ENCODE measurements around the gene BRCA1. TPM values are rescaled to one million over a fixed set of nuclear protein-coding genes. Genes with fewer than 3 reads are reported as not detected.

BRCA1 gene
- total RNA-seq, 1 donor from 2014 or later = 11.3 TPM

- Mint-ChIP-seq H3K4me3 (ENCODE audit: unreplicated experiment) (peak within 1 kb of the TSS; percentile 98), H3K36me3 (ENCODE audit: unreplicated experiment) (no peaks in the 10 kb centered on the region), H3K27ac (ENCODE audit: unreplicated experiment) (peak within 1 kb of the TSS; percentile 98), H3K27me3 (ENCODE audit: unreplicated experiment) (peaks cover 9% of the 10 kb centered on the region), H3K9me3 (ENCODE audit: unreplicated experiment) (peaks cover 8% of the 10 kb centered on the region), H3K4me1 (ENCODE audit: low read depth, unreplicated experiment) (peaks cover 34% of the 10 kb centered on the region)
- TF ChIP-seq, protein P1, sequence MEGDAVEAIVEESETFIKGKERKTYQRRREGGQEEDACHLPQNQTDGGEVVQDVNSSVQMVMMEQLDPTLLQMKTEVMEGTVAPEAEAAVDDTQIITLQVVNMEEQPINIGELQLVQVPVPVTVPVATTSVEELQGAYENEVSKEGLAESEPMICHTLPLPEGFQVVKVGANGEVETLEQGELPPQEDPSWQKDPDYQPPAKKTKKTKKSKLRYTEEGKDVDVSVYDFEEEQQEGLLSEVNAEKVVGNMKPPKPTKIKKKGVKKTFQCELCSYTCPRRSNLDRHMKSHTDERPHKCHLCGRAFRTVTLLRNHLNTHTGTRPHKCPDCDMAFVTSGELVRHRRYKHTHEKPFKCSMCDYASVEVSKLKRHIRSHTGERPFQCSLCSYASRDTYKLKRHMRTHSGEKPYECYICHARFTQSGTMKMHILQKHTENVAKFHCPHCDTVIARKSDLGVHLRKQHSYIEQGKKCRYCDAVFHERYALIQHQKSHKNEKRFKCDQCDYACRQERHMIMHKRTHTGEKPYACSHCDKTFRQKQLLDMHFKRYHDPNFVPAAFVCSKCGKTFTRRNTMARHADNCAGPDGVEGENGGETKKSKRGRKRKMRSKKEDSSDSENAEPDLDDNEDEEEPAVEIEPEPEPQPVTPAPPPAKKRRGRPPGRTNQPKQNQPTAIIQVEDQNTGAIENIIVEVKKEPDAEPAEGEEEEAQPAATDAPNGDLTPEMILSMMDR (IDR thresholded peaks at IDR 0.05; ENCODE audit: partially characterized antibody, unreplicated experiment) = peak; percentile 54
- peak; percentile 89 for DNase-seq
These were observed 100.5 kb downstream of the BRCA1 start, which contains the start of gene RND2 for GRCh38 chr17:43024407-43025289. Gene RND2 (plus strand): TSS chr17:43025231. CDS start chr17:43025348, 117 bp downstream.

DNA sequence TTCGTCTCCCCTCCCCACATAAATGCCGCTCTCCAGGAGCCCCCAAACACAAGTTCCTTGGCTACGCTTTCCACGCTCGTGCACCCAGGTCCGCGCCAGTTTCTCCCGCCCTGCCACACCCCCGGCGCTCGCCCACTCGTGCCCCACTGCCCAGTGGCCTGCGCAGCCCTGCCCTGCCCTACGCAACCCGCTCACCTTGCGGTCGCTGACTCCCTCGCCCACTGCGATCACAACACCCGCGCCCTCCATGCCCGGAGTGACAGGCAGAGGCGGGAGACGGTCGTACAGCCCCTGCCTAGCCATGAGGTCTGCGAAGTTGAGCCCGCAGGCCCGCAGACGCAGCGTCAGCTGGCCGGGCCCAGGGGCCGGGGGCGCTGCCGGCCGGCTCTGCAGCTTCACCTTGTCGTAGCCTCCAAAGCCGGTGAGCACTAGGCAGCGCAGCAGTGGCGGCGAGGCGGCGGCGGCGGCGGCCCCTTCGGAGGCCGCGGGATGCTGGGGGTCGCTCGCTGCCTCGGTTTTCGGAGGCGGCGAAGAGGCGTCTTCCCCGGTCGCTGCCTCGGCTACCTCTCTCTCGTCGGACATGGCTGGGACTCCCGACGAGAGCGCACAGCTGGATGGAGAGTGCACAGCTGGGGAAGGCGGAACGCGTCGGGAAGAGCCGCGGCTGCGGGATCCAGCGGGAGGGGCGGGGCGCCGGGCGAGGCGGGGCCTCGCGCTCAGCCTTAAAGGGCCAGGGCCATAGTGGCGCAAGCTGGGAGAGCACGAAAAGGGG lies 103.2 kb downstream of the BRCA1 start, which contains the start of gene VAT1:
Gene VAT1, minus strand, starts transcription at position 645 of the 772 bp plus-strand sequence. Its CDS starts 63 bp downstream, at position 582.
- H3K9me3 Mint-ChIP-seq (ENCODE audit: unreplicated experiment) = peaks cover 5% of the 10 kb centered on the region
- peak within 1 kb of the TSS; percentile 95 for H3K27ac Mint-ChIP-seq (ENCODE audit: unreplicated experiment)
- TF ChIP-seq, protein P1 (IDR thresholded peaks at IDR 0.05; ENCODE audit: partially characterized antibody, unreplicated experiment) = no peak
- peaks cover 26% of the 10 kb centered on the region for H3K4me1 Mint-ChIP-seq (ENCODE audit: low read depth, unreplicated experiment)
- H3K4me3 Mint-ChIP-seq (ENCODE audit: unreplicated experiment) = peak within 1 kb of the TSS; percentile 95
- DNase-seq = peak; percentile 89
- no peaks in the 10 kb centered on the region for H3K36me3 Mint-ChIP-seq (ENCODE audit: unreplicated experiment)
- H3K27me3 Mint-ChIP-seq (ENCODE audit: unreplicated experiment) = peaks cover 16% of the 10 kb centered on the region

DNA sequence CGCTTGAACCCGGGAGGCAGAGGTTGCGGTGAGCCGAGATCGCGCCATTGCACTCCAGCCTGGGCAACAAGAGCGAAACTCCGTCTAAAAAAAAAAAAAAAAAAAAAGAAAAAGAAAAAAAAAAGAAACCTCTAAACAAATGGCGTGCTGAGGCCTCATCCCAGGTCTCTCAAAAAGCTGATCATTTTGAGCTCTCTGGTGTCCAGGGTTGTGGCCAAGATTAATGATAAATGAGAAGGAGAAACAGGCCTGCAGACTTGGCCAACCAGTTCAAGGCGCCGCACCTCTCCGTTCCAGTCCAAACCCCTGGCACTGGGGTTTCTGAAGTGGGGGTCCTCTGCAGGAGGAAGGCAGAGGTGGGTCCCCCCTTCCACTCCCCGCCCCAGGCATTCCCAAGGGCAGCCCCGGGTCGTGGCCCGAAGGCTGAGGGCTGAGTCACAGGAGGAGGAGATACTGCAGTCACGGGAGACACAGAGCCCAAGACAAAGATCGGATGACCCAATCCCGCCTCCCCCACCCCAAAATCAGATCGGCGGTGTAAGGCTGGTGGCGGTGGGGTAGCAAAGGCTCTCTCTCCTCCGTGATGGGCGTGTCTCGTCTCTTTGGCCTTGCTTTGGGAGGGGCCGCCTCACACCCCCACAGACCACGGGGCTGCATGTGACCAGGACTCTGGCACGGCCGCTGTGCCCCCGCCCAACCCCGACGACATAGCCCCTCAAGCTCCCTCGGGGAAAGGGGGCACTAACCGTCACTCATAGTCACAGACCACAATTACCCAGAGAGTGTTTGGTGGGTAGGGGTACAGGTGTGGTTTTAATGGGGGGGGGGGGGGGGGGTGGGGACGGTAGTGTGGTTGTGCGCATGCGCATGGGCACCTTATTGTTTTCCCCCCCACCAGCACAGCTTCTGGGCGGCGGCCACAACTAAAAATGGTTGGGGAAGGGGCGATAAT lies 104.1 kb downstream of the BRCA1 start:
- peak overlapping the region; percentile 95 for H3K27ac Mint-ChIP-seq (ENCODE audit: unreplicated experiment)
- peak overlapping the region; percentile 95 for H3K4me3 Mint-ChIP-seq (ENCODE audit: unreplicated experiment)
- H3K27me3 Mint-ChIP-seq (ENCODE audit: unreplicated experiment) = peaks cover 14% of the 10 kb centered on the region
- peaks cover 5% of the 10 kb centered on the region for H3K9me3 Mint-ChIP-seq (ENCODE audit: unreplicated experiment)
- no peaks in the 10 kb centered on the region for H3K36me3 Mint-ChIP-seq (ENCODE audit: unreplicated experiment)
- DNase-seq = peak; percentile 68
- TF ChIP-seq, protein P1 (IDR thresholded peaks at IDR 0.05; ENCODE audit: partially characterized antibody, unreplicated experiment) = no peak
- peaks cover 20% of the 10 kb centered on the region for H3K4me1 Mint-ChIP-seq (ENCODE audit: low read depth, unreplicated experiment)

- H3K4me1 Mint-ChIP-seq (ENCODE audit: low read depth, unreplicated experiment) = peaks cover 20% of the 10 kb centered on the region
- no peaks in the 10 kb centered on the region for H3K36me3 Mint-ChIP-seq (ENCODE audit: unreplicated experiment)
- peaks cover 14% of the 10 kb centered on the region for H3K27me3 Mint-ChIP-seq (ENCODE audit: unreplicated experiment)
- H3K9me3 Mint-ChIP-seq (ENCODE audit: unreplicated experiment) = peaks cover 8% of the 10 kb centered on the region
- H3K27ac Mint-ChIP-seq (ENCODE audit: unreplicated experiment) = peak overlapping the region; percentile 95
- no peak for DNase-seq
- TF ChIP-seq, protein P1 (IDR thresholded peaks at IDR 0.05; ENCODE audit: partially characterized antibody, unreplicated experiment) = no peak
- H3K4me3 Mint-ChIP-seq (ENCODE audit: unreplicated experiment) = peak overlapping the region; percentile 95
These were observed 105.0 kb downstream of the BRCA1 start for GRCh38 chr17:43020030-43020621.

Data from glutamatergic neuron (in vitro differentiated cells).